Jurkat, Clone E6-1 (cell line): ENCODE measurements around the gene AUNIP.

Source experiments
- DNase-seq: peaks from one replicate; pipeline ENCODE4 v3.0.0-alpha.2; 2011; ENCODE audit warnings: low read depth, low spot score
- H3K4me3 ChIP-seq: 2 replicates; pipeline ENCODE4 v1.5.1; 2011; ENCODE audit warnings: mild to moderate bottlenecking, low read length, control low read depth, moderate library complexity

AUNIP gene

GRCh38 chr1:25815208-25816111 is 43.8 kb downstream of the AUNIP start:
- no peak for DNase-seq
- H3K4me3 ChIP-seq = no peak overlapping the region

- H3K4me3 ChIP-seq = no peak overlapping the region
- DNase-seq = no peak
Measured at GRCh38 chr1:25814549-25815087, 44.6 kb downstream of the AUNIP start.

GRCh38 chr1:25813734-25814471 is 45.4 kb downstream of the AUNIP start:
- H3K4me3 ChIP-seq = no peak overlapping the region
- no peak for DNase-seq

- DNase-seq = no peak
- no peak overlapping the region for H3K4me3 ChIP-seq
Measured at GRCh38 chr1:25813071-25813733, 46.1 kb downstream of the AUNIP start.

GRCh38 chr1:25811384-25812082 is 47.7 kb downstream of the AUNIP start:
- H3K4me3 ChIP-seq = no peak overlapping the region
- no peak for DNase-seq

GRCh38 chr1:25810341-25811299 is 48.6 kb downstream of the AUNIP start:
- H3K4me3 ChIP-seq = no peak overlapping the region
- no peak for DNase-seq

- no peak for DNase-seq
- no peak overlapping the region for H3K4me3 ChIP-seq
Measured at GRCh38 chr1:25809929-25810328, 49.3 kb downstream of the AUNIP start.

GRCh38 chr1:25809283-25809926 is 49.9 kb downstream of the AUNIP start:
- H3K4me3 ChIP-seq = no peak overlapping the region
- DNase-seq = no peak

- no peak overlapping the region for H3K4me3 ChIP-seq
- DNase-seq = no peak
Measured at GRCh38 chr1:25808481-25809244, 50.6 kb downstream of the AUNIP start.

- no peak for DNase-seq
- no peak overlapping the region for H3K4me3 ChIP-seq
Measured at GRCh38 chr1:25807480-25808390, 51.5 kb downstream of the AUNIP start.

GRCh38 chr1:25806418-25806817 is 52.8 kb downstream of the AUNIP start:
- no peak overlapping the region for H3K4me3 ChIP-seq
- no peak for DNase-seq

GRCh38 chr1:25805863-25806225 is 53.4 kb downstream of the AUNIP start:
- DNase-seq = no peak
- H3K4me3 ChIP-seq = no peak overlapping the region

GRCh38 chr1:25804964-25805862 is 54.0 kb downstream of the AUNIP start:
- no peak for DNase-seq
- H3K4me3 ChIP-seq = no peak overlapping the region

- H3K4me3 ChIP-seq = no peak overlapping the region
- no peak for DNase-seq
Measured at GRCh38 chr1:25804244-25804963, 54.9 kb downstream of the AUNIP start.
